Measurements from ENCODE around the gene HEATR1. TPM values are rescaled to one million over a fixed set of nuclear protein-coding genes. Genes with fewer than 3 reads are reported as not detected.

HEATR1 gene
- total RNA-seq, 1 experiment from 2014 or later: 66.5 TPM

DNA sequence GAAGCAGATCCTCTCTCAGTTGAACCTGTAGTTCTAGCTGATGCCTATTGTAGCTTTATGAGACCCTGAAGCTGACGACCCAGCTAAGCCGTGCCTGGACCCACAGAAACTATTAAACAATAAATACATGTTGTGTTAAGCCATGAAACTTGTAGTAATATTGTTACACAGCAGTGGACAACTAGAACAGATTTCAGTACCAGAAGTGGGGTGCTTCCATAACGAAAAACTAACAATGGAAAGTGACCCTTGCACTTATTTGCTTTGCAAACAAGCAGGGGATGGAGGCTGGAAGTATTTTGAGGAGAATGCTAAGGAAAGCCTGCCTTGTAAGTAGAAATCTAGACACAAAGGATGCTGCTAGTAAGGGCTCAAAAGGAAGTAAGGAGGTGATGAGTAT, 18.1 kb upstream of the HEATR1 start:
- TF ChIP-seq POLR2AphosphoS5 (IDR thresholded peaks at IDR 0.05; ENCODE audit: low read depth, low read length) (no peak), TCF7L2 (IDR thresholded peaks at IDR 0.05; ENCODE audit: low read depth, low read length) (no peak), SIN3A (IDR thresholded peaks at IDR 0.05; ENCODE audit: borderline replicate concordance, insufficient read depth, low read depth, low read length) (no peak), REST (IDR thresholded peaks at IDR 0.05; ENCODE audit: insufficient read depth in 1 of 2, low read depth in 2 of 2, low read length in 1 of 2) (no peak)
- TF ChIP-seq, protein P1, sequence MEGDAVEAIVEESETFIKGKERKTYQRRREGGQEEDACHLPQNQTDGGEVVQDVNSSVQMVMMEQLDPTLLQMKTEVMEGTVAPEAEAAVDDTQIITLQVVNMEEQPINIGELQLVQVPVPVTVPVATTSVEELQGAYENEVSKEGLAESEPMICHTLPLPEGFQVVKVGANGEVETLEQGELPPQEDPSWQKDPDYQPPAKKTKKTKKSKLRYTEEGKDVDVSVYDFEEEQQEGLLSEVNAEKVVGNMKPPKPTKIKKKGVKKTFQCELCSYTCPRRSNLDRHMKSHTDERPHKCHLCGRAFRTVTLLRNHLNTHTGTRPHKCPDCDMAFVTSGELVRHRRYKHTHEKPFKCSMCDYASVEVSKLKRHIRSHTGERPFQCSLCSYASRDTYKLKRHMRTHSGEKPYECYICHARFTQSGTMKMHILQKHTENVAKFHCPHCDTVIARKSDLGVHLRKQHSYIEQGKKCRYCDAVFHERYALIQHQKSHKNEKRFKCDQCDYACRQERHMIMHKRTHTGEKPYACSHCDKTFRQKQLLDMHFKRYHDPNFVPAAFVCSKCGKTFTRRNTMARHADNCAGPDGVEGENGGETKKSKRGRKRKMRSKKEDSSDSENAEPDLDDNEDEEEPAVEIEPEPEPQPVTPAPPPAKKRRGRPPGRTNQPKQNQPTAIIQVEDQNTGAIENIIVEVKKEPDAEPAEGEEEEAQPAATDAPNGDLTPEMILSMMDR (IDR thresholded peaks at IDR 0.05): no peak
- intact Hi-C loops (cut with micrococcal nuclease; ENCODE audit: unreplicated experiment) (no loop called here), in situ Hi-C loops (cut with HindIII; ENCODE audit: low pct_unique_long_range_greater_than_20kb, low sequenced_read_pairs) (no loop called here)
- H3K4me1 ChIP-seq (ENCODE audit: control insufficient read depth, insufficient read depth, low read length): no peaks in the 10 kb centered on the region; the same call in 1 of the 2 replicates
- ATAC-seq (no peak), DNase-seq (ENCODE audit: low read depth, low spot score) (no peak)
- no peaks in the 10 kb centered on the region for H3K36me3 ChIP-seq (ENCODE audit: control insufficient read depth, insufficient read depth, low read length)
- ChIA-PET CTCF (no interaction called here), POLR2A (no interaction called here)
- no TSS peak for BruUV-seq (replicated peaks)
- no peaks in the 10 kb centered on the region for H3K27me3 ChIP-seq (ENCODE audit: control insufficient read depth, insufficient read depth, low read length)
- no peak overlapping the region for H3K27ac ChIP-seq (ENCODE audit: low read length)
- H3K4me3 ChIP-seq (ENCODE audit: low read depth in 2 of 2, low read length in 2 of 2): no peak overlapping the region
- H3K9me3 ChIP-seq (ENCODE audit: control insufficient read depth, insufficient read depth, low read depth, low read length): no peaks in the 10 kb centered on the region

GRCh38 chr1:236619398-236619797, 15.1 kb upstream of the HEATR1 start:
- in situ Hi-C loops (cut with HindIII; ENCODE audit: low pct_unique_long_range_greater_than_20kb, low sequenced_read_pairs): no loop called here
- CTCF ChIA-PET: no interaction called here
- Histone ChIP-seq H3K9me3 (ENCODE audit: control insufficient read depth, insufficient read depth, low read depth, low read length) (no peaks in the 10 kb centered on the region), H3K4me3 (ENCODE audit: low read depth in 2 of 2, low read length in 2 of 2) (no peak overlapping the region), H3K27me3 (ENCODE audit: control insufficient read depth, insufficient read depth, low read length) (no peaks in the 10 kb centered on the region), H3K27ac (ENCODE audit: low read length) (peak overlapping the region; percentile 51; the same call in 1 of the 2 replicates), H3K4me1 (ENCODE audit: control insufficient read depth, insufficient read depth, low read length) (no peaks in the 10 kb centered on the region; the same call in 1 of the 2 replicates), H3K36me3 (ENCODE audit: control insufficient read depth, insufficient read depth, low read length) (no peaks in the 10 kb centered on the region)
- TF ChIP-seq TCF7L2 (IDR thresholded peaks at IDR 0.05; ENCODE audit: low read depth, low read length) (no peak), POLR2AphosphoS5 (IDR thresholded peaks at IDR 0.05; ENCODE audit: low read depth, low read length) (no peak), REST (IDR thresholded peaks at IDR 0.05; ENCODE audit: insufficient read depth in 1 of 2, low read depth in 2 of 2, low read length in 1 of 2) (no peak), SIN3A (IDR thresholded peaks at IDR 0.05; ENCODE audit: borderline replicate concordance, insufficient read depth, low read depth, low read length) (no peak)
- TF ChIP-seq, protein P1 (IDR thresholded peaks at IDR 0.05): no peak
- POLR2A ChIA-PET: interaction anchor here (0.6 kb wide), 1 partner anchor 65 kb away, joined by 3 read pairs; no protein-coding TSS in a partner anchor
- ATAC-seq: 0 out of 2 replicates have a peak, but pooled peaks have one; percentile 45
- no peak for DNase-seq (ENCODE audit: low read depth, low spot score)
- BruUV-seq (replicated peaks): no TSS peak
- intact Hi-C loops (cut with micrococcal nuclease; ENCODE audit: unreplicated experiment): loop anchor here (10.0 kb wide), 1 partner anchor 125 kb away; no protein-coding TSS in a partner anchor
